ENCODE data around the gene NAB1.
A peak's percentile ranks its signal among the peaks of the same experiment; 100 is the strongest.
"Not testable (repeated sequence)": the region's sequence is repeated elsewhere in the genome, so short reads cannot be mapped to it uniquely, and the experiment has no call there.

NAB1 gene

DNA sequence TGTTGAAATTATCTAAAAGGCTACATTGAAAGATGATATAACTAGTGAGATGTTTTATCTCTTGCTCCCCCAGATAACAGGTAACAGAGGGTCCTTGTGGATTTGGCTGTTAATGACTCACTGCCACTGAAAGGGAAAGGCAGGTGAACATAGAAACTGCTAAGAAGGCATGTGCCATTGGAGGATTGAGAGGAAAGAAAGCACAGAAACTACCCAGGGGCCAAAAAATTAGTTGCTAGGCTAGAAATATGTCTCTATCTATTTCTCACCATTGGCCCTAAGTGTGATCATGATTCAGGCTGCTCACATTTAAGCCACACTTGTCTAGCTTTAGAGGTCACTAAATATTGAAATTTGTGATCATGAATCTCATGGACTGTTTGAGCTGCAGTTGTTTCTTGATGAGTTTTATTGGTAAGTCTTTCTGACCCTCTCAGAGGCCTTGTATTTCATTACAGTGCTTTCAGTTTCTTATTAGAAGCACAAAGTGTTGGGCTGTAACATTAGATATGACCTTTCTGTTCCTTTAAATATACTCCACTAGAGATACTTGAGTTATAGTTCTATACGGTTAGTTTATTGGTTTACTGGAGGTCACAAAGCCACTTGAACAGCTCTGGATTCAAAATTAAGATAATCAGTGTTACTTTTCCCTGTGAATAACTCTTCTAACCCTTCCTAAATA lies 26.2 kb downstream of the NAB1 start:
- DNase-seq (ENCODE audit: low spot score), result no peak

DNA sequence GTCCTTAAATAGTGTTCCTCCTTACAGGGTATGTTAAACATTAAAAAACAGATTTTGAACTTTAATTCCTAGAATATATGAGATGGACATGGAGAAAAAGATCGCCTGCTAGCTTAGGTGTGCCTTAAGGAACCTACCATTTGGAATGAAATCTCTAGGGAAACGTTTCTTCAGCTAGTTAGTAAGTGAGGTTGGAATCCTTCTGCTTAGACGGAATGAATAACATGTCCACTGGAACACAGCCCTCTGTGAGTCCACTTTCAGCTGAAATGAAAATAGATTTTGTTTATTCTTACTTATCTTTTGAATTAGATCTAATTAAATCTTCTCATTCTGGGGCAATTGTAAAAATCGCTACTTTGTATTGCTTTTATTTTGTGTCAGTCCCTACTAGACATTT lies 28.4 kb downstream of the NAB1 start:
- no peak for DNase-seq (ENCODE audit: low spot score)

DNA sequence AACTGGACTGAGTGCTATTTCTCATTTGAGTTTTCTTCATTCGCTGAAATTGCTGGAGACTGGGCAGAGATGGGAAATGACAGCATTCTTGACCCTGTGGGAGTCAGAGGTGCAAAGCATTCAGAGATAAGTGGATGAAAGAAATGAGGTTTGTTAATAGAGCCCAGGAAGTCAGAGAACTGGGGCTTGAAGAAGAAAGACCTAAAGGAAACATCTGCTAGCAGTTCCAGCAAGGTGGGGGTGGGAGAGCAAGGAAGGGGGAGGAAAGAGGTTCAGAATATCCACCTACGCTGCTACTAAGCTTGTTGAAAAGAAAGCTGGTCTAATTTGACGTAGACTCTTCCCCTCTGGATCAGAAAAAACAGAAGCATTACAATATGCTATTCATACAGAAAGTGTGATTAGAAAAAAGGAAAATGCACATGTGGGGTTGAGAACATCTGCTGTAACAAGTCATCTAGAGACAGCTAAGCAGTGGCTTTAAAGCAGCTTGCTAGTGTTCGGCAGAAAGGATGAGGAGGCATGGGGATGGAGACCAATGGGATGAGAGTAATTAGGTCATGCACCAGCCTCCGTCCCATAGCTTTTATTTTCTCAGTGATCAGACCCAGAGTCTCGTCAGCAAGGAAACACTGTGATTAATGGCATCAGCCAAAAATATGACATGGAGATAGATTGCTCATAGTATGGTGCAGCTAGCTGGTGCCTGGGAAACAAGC lies 29.7 kb downstream of the NAB1 start:
- peak; percentile 23 for DNase-seq (ENCODE audit: low spot score)

DNA sequence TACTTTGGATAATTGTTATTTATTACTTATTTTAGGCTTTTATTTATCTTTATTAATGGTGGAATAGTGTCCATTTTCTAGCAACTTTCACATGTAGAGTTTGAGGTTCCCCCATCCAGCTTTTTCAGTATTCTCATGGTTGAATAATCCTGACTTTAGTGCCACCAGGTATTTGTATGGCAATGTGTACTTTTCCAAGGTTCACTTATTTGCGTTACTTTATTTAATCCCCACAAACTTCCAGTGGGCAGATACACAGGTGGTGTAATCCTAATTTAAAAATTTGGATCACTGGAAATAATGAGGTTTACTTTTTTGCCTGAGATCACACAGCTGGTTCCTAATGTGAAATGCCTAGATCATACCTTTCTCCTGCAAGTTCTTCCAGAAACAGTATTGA lies 30.5 kb downstream of the NAB1 start:
- DNase-seq (ENCODE audit: low spot score), result no peak

DNA sequence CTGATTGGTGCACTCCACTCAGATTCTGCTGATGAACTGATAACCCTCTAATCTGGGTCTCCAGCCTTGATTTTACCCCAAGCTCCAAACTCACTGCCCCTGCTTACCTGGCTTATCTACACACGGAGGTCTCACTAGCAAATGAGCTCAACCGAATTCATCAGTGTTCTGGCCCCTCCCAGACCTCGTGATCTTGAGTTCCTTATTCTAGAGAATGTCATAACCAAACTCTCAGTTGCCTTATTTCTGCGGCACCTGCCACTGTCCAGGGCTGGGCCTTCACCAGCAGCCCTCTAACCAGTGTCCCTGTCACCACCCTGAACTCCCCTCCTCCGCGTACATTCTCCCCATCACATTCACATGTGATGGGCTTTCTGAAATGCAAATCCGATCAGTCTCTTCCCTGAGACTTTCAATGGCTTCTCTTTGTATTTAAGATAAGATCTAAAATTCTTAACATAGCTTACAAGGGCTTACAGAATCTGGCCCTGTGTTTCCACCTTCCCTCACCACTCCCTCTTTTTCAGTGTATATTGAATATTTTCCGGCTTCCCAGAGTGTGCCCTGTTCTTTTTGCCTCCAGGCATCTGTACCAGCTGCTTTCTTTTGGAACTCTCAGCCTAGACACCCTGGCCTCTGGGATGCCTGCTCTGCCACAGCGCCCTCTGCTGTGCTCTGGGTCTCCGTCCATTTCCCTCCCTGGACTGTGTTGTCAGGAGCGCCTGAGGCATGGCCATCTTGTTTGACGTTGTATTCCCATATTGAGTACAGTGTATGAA lies 31.1 kb downstream of the NAB1 start:
- peak; percentile 74 for DNase-seq (ENCODE audit: low spot score)

DNA sequence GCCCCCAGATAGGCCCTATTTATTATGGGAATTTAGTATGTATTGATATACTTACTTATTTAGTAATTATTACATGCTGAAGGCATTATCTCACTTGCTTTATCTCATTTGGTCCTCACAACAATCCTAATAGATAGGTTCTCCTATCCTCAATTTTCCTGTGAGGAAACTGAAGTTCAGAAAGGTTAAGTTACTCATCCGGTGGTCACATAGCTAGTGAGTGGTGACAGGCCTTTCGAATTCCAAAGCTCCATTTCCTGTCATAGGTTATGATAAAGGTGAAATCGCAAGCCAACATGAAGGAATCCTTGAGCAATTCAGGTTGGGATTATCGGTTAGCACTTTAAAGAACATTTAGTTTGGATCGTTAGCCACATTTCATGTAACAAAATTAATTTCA lies 33.3 kb downstream of the NAB1 start:
- DNase-seq (ENCODE audit: low spot score), result no peak

DNA sequence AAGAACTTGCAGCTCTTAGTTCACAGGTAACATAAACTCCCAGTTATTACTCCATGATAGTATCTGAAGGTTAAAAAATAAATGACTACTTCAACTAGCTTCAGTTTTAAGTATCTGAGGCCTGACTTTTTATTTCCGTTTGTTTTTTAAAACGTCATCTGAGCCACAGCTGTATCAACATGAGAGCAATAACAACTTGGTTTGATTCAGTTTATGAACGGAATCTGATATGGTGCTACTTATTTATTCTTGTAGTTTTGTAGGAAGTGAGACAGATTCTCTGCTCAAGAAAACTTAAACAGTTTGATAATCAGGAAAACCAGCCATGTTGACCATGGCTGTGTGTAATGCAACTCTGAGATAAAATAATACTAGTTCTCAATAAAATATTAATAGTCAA lies 34.9 kb downstream of the NAB1 start:
- no peak for DNase-seq (ENCODE audit: low spot score)

DNA sequence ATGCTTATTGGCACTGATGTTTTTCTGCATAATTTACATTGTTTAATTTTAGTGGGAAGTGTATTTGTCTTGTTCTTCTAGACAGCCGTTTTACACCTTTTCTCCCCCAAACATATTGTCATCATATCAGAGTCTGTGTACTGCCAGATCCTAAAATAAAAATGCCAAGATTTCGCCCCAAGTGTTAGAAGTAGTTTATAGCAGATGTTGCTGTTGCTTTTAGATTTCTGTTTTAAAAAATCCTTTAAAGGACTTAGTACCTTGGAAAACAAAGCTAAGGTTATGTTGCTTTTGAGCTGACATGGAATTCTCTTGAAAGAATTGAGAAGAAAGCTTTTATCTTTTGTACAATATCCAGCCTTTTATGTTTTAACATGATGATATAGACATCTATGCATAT lies 36.0 kb downstream of the NAB1 start:
- no peak for DNase-seq (ENCODE audit: low spot score)

DNA sequence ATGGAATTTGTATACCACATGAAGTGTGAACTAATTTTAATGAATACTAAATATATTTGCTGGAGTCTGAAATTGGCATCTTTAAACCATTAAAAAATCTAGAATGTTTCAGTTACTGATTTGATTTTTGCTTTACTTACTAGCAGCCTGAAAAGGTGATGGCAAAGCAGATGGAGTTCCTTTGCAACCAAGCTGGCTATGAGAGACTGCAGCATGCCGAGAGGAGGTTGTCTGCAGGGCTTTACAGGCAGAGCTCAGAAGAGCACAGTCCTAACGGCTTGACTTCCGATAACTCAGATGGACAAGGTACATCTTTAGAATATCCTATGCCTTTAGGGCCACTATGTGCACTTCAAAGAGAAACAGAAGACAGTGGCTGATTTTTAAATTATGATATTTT lies 36.5 kb downstream of the NAB1 start:
- DNase-seq (ENCODE audit: low spot score), result no peak

DNA sequence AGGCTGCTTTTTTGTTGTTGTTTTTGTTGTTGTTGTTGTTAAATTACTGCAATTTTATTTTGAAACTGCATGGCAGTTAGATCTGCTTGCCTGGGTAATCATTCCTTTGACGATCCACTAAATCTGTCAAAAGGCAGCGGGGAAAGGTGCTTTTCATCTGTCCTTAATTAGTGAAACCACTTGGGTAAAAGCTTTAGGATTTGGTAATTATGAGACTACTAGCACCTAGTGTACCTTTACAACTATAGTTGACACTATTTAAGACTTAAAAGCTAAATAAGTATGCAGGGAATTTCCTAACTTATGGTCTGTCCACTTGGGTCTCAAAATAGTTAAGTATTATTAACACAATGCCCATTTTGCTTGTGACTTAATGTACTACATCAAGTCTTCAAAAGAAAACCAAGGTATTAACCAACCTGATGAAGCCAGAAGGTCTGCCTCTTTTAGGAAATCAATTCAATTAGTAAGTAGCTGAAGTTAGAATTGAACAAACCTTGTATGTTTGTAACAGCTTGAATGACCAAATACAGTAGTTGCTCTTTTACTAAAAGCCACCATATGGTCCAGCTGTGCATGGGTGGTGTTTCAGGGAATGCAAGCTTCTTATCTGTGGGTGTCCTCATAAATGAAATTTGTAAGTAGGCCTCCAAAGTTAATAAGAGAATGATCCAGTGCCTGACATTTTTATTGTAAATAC lies 44.8 kb downstream of the NAB1 start:
- no peak for DNase-seq (ENCODE audit: low spot score)

DNA sequence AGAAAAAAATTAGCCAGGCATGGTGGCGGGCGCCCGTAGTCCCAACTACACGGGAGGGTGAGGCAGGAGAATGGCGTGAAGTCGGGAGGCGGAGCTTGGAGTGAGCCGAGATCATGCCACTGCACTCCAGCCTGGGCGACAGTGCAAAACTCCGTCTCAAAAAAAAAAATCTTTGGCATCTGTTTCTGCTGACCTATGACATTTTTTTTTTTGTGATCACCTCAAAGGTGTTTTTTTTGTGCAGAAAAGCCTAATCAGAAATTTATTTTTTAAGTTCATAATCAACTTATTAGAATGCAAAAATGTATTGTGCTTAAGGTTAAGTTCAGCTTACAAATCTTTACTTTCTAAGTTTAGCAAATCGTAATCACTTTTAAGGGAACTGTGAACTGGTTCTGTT lies 45.6 kb downstream of the NAB1 start:
- no peak for DNase-seq (ENCODE audit: low spot score)

DNA sequence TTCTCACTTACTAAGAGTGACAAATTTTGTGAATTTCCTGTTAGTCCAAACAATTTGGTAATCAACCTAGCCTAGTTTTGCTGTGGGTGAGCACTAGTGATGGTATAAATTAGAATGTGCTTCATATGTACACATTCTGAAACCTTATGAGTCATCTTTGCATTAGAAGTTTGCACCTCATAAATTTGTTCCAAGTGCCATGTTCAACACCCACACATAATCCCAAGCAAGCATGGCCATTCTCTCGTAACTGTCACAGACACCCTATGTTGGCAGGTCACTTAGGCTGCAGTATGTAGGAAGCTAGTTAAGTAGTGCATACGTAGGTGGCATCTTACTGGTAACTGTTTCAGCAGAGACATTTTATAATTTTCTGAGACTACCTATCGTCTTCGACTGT lies 46.9 kb downstream of the NAB1 start:
- no peak for DNase-seq (ENCODE audit: low spot score)

DNA sequence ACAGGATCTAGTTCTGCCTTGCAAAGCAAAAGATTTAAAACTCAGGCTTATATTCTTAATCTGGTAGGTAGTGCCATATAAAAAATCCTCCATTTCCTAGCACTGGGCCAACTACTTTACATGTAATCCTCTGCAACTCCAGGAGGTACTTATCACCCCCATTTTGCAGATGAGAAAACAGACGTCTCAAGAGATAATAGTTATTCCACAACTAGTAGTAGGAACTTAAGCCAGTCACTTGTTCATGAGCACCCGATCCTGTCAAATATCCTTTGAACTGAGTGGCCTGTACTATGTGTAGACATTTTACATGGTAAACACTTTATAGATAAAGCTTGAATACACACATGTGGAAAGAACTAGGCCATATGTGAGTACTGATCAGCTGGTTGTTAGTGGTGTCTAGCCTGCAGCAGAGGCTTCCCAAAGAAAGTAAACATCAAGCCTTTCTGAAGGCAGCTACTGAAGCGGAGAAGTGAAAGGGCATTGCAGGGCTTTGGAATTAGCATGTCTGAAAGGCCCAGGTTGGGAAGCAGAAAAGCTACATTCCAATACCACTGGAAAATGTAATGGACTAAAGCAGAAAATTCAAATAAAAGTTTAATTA lies 48.0 kb downstream of the NAB1 start:
- DNase-seq (ENCODE audit: low spot score), result no peak

DNA sequence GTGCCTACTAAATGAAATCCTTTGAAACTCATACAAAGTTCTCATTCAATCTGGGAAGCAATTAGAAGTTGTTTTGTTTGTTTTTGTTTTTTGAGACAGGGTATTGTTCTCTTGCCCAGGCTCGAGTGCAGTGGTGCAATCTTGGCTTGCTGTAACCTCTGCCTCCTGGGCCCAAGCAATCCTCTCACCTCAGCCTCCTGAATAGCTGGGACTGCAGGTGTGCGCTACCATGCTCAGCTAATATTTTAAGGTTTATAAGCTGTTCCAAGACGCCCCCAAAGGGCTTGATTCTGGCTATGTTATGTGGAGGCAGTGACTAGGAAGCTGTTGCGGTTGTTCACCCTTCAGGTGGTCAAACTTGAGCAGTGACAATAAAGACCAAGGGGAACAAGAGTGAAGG lies 48.5 kb downstream of the NAB1 start:
- no peak for DNase-seq (ENCODE audit: low spot score)

DNA sequence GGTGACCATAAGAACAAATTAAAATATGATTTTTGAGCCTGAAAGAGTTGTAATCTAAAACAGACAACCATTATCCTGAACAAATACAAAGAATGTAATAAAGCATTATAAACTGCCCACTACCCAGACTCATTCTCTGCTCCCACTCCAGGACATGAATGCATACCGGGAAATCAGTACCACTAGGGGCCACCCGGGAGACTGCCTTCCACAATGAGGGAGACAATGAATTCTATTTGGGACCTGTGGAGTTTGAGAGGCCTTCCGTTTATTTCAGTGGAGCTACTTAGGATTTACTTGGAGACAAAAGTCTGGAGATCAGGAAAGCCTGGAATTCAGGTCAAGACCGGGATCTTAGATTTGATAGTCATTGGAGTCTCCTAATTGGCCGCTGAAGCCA lies 50.0 kb downstream of the NAB1 start:
- DNase-seq (ENCODE audit: low spot score), result peak; percentile 18

DNA sequence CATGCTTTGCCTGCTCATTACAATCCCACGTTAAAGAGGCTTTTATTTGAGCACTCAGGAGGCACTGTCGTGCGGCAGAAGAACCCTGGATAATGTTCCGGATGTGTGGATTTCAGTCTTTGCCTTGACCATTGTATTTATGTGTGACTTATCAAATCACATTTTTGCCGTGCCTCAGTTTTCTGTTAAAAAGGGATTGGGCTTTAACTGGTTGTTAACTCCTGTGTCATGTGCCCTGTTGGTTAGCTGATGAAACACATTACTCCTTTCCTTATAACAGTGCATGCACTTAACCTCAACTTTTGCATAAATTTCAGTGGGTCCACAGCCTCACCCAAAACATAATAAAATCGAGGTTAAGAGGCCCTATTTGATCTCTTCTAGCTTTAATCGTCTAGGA lies 52.7 kb downstream of the NAB1 start:
- DNase-seq (ENCODE audit: low spot score), result no peak

DNA sequence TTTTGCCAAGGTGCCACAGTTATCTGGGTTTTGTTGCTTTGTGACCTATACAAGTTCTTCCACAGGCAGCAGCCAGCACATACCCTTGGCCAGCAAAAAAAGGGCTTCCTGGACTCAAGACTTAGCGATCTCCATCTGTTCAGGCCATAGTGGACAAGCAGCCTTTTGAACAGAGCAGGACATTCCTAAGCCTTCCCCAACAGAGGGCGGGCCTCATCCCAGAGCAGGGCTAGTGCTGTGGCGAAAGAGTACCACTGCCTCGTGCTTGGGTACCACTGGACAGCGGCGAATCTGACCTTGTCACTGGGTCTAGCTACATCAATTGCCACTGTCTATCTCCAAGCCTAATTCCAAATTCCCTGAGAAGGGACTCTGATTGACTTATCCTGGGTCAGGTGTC lies 56.4 kb downstream of the NAB1 start:
- no peak for DNase-seq (ENCODE audit: low spot score)

DNA sequence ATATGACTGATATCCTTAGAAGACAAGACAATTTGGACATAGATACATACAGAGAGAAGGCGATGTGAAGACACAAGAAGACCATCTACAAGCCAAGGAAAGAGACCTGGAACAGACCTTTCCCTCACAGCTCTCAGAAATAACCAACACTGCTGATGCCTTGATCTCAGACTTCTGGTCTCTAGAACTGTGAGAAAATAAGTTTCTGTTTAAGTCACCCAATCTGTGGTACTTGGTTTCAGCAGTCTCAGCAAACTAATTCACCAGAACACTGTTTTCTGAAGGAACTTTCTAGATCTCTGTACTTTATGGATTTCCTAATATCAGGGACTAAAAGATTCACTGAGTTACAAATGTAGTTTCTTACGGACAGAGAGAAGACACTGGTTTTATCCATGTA lies 58.8 kb downstream of the NAB1 start:
- DNase-seq (ENCODE audit: low spot score), result no peak

DNA sequence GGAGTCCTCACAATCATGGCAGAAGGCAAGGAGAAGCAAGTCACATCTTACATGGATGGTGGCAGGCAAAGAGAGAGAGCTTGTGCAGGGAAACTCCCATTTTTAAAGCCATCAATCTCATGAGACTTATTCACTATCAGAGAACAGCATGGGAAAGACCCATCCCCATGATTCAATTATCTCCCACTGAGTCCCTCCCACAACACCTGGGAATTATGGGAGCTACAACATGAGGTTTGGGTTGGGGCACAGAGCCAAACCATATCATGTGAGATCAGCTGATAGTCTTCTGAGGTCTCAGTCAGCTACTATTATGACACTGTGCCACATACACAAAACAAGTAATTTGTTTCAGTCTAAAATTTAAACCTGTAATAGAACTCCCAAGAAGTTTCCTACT lies 59.8 kb downstream of the NAB1 start:
- not testable (repeated sequence) for DNase-seq (ENCODE audit: low spot score)

DNA sequence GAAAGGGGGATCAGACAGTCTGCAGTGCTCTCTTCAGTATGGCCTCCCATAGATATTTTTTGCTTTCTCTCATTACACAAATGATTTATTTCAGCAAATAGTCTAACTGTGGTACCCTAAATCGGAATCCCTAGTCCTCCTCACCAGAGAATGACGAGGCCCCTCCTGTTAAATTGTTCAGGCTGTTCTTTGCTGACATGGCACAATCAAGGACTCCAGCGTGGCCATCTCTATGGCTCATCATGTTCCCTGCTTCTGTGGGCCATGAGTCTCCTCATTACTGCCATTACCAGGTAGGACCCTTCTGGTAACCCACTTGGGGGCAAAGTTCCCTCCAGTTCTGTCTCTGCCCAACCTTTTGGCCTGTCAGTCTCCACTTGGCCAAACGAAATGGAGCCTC lies 62.2 kb downstream of the NAB1 start:
- DNase-seq (ENCODE audit: low spot score), result no peak

DNA sequence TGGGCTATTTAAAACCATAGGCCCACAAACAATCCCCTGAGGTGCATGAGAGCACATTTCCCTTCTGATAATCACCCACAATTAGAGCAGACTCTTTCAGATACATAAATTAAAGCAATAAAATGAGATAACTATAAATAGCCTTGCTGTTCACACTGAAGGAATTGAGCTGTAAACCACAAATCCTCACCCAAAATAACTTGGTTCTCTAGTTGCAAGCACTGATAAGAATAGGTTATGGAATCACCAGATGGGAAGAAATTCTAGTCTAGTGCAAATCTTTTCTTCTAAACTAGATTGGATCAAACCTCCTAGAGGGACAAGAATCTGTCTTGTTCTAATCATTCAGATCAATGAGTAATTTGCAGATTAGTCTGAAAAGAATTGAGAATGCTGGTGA lies 64.6 kb downstream of the NAB1 start:
- DNase-seq (ENCODE audit: low spot score), result no peak

DNA sequence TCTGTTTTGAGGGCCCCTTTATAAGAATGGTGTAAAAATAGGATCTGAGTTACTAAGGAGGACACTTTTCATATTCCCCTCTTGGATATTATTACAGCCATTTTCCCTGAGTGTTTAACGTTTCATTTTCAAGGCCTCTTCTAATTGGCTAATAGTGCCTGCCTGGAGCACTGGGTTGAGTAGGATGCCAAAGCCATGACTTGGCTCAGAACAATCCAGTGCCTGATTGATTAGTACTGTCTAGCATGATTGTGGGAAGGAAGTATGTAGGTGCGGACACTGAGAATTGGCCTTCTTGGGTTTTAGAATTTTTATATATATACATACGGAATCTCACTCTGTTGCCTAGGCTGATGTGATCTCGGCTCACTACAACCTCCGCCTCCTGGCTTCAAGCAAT lies 66.1 kb downstream of the NAB1 start:
- DNase-seq (ENCODE audit: low spot score), result no peak

Data from globus pallidus (tissue), 1 donor.